TTC549 (cell line): ENCODE data around the gene DNM3.

Experiments used
- FAIRE-seq: peaks from 2 replicates; lab custom pipeline; 2012; peaks lifted over from hg19 to GRCh38; lab: Jason Lieb, UNC

Gene DNM3

GRCh38 chr1:172109359-172109758 is 268.1 kb downstream of the DNM3 start:
- no peak for FAIRE-seq

GRCh38 chr1:172112576-172112975 is 271.3 kb downstream of the DNM3 start:
- no peak for FAIRE-seq

GRCh38 chr1:172117800-172118199 is 276.5 kb downstream of the DNM3 start:
- FAIRE-seq: peak; percentile 60

GRCh38 chr1:172118618-172119017 is 277.3 kb downstream of the DNM3 start:
- FAIRE-seq: no peak

- no peak for FAIRE-seq
Observed at GRCh38 chr1:172119184-172119583, 277.9 kb downstream of the DNM3 start.

- no peak for FAIRE-seq
Observed at GRCh38 chr1:172120381-172120780, 279.1 kb downstream of the DNM3 start.

GRCh38 chr1:172121081-172121717 is 279.9 kb downstream of the DNM3 start:
- no peak for FAIRE-seq

- FAIRE-seq: no peak
Observed at GRCh38 chr1:172122381-172122780, 281.1 kb downstream of the DNM3 start.

- FAIRE-seq: no peak
Observed at GRCh38 chr1:172125250-172125649, 284.0 kb downstream of the DNM3 start.

- FAIRE-seq: no peak
Observed at GRCh38 chr1:172125812-172126430, 284.6 kb downstream of the DNM3 start.

GRCh38 chr1:172132836-172133235 is 291.5 kb downstream of the DNM3 start:
- FAIRE-seq: no peak

GRCh38 chr1:172134087-172134731 is 292.9 kb downstream of the DNM3 start:
- FAIRE-seq: no peak

- no peak for FAIRE-seq
Observed at GRCh38 chr1:172135076-172135672, 293.9 kb downstream of the DNM3 start.

GRCh38 chr1:172135978-172136610 is 294.8 kb downstream of the DNM3 start:
- peak; percentile 100 for FAIRE-seq

- no peak for FAIRE-seq
Observed at GRCh38 chr1:172136925-172137324, 295.6 kb downstream of the DNM3 start.

- FAIRE-seq: no peak
Observed at GRCh38 chr1:172137703-172138454, 296.6 kb downstream of the DNM3 start.

- FAIRE-seq: no peak
Observed at GRCh38 chr1:172138634-172139033, 297.3 kb downstream of the DNM3 start.

- FAIRE-seq: no peak
Observed at GRCh38 chr1:172139196-172139595, 297.9 kb downstream of the DNM3 start.

GRCh38 chr1:172140072-172140471 is 298.8 kb downstream of the DNM3 start:
- FAIRE-seq: no peak

- no peak for FAIRE-seq
Observed at GRCh38 chr1:172140591-172140990, 299.3 kb downstream of the DNM3 start.

GRCh38 chr1:172141341-172141881 is 300.1 kb downstream of the DNM3 start:
- FAIRE-seq: no peak

- FAIRE-seq: no peak
Observed at GRCh38 chr1:172142324-172142723, 301.0 kb downstream of the DNM3 start.
